ENCODE results near the gene ANGPTL4. TPM values are rescaled to one million over a fixed set of nuclear protein-coding genes. Genes with fewer than 3 reads are reported as not detected.

ANGPTL4 gene
- total RNA-seq, 4 donors from 2014 or later = 15.3 to 56.4 (median 19.1) TPM

- H3K27me3 ChIP-seq = no peaks in the 10 kb centered on the region
- H3K27ac ChIP-seq = no peak overlapping the region
- no peaks in the 10 kb centered on the region for H3K9me3 ChIP-seq
- H3K4me1 ChIP-seq = peaks cover 59% of the 10 kb centered on the region
- H3K4me3 ChIP-seq = no peak overlapping the region
- WGBS = 80% methylated on average over 4 of the region's 10 CpGs
- no peak for DNase-seq (ENCODE audit: low spot score in 2 of 2)
- TF ChIP-seq EP300 (IDR thresholded peaks at IDR 0.05) (no peak), POLR2AphosphoS5 (IDR thresholded peaks at IDR 0.05) (no peak), POLR2A (IDR thresholded peaks at IDR 0.05) (no peak)
- TF ChIP-seq, protein P1, sequence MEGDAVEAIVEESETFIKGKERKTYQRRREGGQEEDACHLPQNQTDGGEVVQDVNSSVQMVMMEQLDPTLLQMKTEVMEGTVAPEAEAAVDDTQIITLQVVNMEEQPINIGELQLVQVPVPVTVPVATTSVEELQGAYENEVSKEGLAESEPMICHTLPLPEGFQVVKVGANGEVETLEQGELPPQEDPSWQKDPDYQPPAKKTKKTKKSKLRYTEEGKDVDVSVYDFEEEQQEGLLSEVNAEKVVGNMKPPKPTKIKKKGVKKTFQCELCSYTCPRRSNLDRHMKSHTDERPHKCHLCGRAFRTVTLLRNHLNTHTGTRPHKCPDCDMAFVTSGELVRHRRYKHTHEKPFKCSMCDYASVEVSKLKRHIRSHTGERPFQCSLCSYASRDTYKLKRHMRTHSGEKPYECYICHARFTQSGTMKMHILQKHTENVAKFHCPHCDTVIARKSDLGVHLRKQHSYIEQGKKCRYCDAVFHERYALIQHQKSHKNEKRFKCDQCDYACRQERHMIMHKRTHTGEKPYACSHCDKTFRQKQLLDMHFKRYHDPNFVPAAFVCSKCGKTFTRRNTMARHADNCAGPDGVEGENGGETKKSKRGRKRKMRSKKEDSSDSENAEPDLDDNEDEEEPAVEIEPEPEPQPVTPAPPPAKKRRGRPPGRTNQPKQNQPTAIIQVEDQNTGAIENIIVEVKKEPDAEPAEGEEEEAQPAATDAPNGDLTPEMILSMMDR (IDR thresholded peaks at IDR 0.05) = no peak
- peaks cover 36% of the 10 kb centered on the region for H3K36me3 ChIP-seq
These were observed 33.9 kb downstream of the ANGPTL4 start for GRCh38 chr19:8397746-8398310.

DNA sequence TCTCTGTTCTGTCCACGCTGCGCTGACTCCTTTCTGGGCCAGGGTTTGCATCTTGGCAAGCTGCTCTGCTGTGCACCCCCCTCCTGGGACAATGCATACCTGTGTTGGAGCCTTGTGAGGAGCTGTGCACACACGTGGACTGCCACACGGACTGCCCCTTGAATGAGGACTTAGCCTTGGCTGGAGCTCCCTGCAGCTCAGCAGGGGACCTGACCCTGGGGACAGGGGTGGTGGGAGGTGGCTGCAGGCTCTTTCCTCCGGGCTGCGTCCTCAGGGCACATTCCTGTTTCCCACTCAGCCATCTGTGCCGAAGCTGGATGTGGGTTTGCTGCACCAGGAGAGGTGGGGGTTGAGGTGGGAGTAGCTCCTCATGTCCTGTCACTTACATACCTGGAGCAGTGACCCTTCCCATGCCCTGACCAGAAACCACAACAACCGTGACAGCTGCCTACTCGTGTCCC lies 34.4 kb downstream of the ANGPTL4 start:
- peaks cover 55% of the 10 kb centered on the region for H3K4me1 ChIP-seq
- DNase-seq (ENCODE audit: low spot score in 2 of 2) = no peak
- no peaks in the 10 kb centered on the region for H3K27me3 ChIP-seq
- no peak for TF ChIP-seq EP300 (IDR thresholded peaks at IDR 0.05)
- no peak for TF ChIP-seq POLR2A (IDR thresholded peaks at IDR 0.05)
- TF ChIP-seq, protein P1 (IDR thresholded peaks at IDR 0.05) = no peak
- TF ChIP-seq POLR2AphosphoS5 (IDR thresholded peaks at IDR 0.05) = no peak
- peaks cover 41% of the 10 kb centered on the region for H3K36me3 ChIP-seq
- no peak overlapping the region for H3K27ac ChIP-seq
- no peaks in the 10 kb centered on the region for H3K9me3 ChIP-seq
- 72% methylated on average over 9 of the region's 9 CpGs for WGBS
- H3K4me3 ChIP-seq = no peak overlapping the region

GRCh38 chr19:8399681-8400188 lies 35.8 kb downstream of the ANGPTL4 start:
- TF ChIP-seq EP300 (IDR thresholded peaks at IDR 0.05) = no peak
- TF ChIP-seq, protein P1 (IDR thresholded peaks at IDR 0.05) = no peak
- no peak for TF ChIP-seq POLR2AphosphoS5 (IDR thresholded peaks at IDR 0.05)
- TF ChIP-seq POLR2A (IDR thresholded peaks at IDR 0.05) = no peak
- DNase-seq (ENCODE audit: low spot score in 2 of 2) = no peak
- peaks cover 41% of the 10 kb centered on the region for H3K4me1 ChIP-seq
- 99% methylated on average over 14 of the region's 34 CpGs for WGBS
- no peaks in the 10 kb centered on the region for H3K9me3 ChIP-seq
- H3K36me3 ChIP-seq = peaks cover 55% of the 10 kb centered on the region
- no peak overlapping the region for H3K27ac ChIP-seq
- H3K4me3 ChIP-seq = no peak overlapping the region
- H3K27me3 ChIP-seq = no peaks in the 10 kb centered on the region

DNA sequence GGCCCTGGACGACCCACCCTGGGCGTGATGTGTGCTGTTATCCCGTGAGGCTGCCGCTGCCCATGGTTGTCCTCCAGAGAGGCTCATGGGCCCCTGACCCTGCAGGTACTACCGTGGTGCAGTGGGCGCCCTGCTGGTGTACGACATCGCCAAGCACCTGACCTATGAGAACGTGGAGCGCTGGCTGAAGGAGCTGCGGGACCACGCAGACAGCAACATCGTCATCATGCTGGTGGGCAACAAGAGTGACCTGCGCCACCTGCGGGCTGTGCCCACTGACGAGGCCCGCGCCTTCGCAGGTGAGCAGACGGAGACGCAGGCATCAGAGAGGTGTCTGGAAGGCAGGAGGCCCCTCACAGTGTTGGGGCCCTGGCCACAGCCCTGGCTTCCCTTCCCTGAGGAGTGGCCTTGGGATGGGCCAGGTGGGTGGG lies 38.0 kb downstream of the ANGPTL4 start:
- WGBS = 94% methylated on average over 21 of the region's 21 CpGs
- no peak overlapping the region for H3K4me3 ChIP-seq
- TF ChIP-seq POLR2A (IDR thresholded peaks at IDR 0.05) = no peak
- H3K9me3 ChIP-seq = no peaks in the 10 kb centered on the region
- no peaks in the 10 kb centered on the region for H3K27me3 ChIP-seq
- H3K27ac ChIP-seq = no peak overlapping the region
- H3K4me1 ChIP-seq = peaks cover 19% of the 10 kb centered on the region
- peaks cover 64% of the 10 kb centered on the region for H3K36me3 ChIP-seq
- no peak for DNase-seq (ENCODE audit: low spot score in 2 of 2)

- TF ChIP-seq POLR2AphosphoS5 (IDR thresholded peaks at IDR 0.05) = no peak
- Histone ChIP-seq H3K4me3 (no peak overlapping the region), H3K27ac (no peak overlapping the region), H3K27me3 (no peaks in the 10 kb centered on the region), H3K4me1 (peaks cover 6% of the 10 kb centered on the region), H3K36me3 (peaks cover 64% of the 10 kb centered on the region), H3K9me3 (no peaks in the 10 kb centered on the region)
- 98% methylated on average over 8 of the region's 44 CpGs for WGBS
- no peak for DNase-seq (ENCODE audit: low spot score in 2 of 2)
These were observed 39.3 kb downstream of the ANGPTL4 start for GRCh38 chr19:8403098-8403819.

DNA sequence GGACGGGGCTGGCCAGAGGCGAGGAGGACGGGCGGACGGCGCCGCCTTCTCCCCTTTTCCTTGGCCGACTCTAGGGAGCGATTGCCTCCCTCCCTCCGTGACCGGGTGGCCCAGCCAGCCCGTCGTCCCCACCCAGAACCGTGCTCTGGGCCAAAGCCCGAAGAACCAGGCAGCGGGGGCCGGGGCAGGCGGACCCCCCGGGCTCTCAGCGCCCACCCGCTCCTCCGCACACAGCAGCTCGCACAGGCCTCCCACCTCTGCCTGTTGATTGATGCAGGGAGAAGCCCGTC lies 39.8 kb downstream of the ANGPTL4 start:
- H3K4me3 ChIP-seq = no peak overlapping the region
- TF ChIP-seq POLR2AphosphoS5 (IDR thresholded peaks at IDR 0.05) (no peak), EP300 (IDR thresholded peaks at IDR 0.05) (no peak)
- no peak overlapping the region for H3K27ac ChIP-seq
- H3K27me3 ChIP-seq = no peaks in the 10 kb centered on the region
- no peak for DNase-seq (ENCODE audit: low spot score in 2 of 2)
- WGBS = 83% methylated on average over 15 of the region's 24 CpGs
- H3K9me3 ChIP-seq = no peaks in the 10 kb centered on the region
- H3K36me3 ChIP-seq = peaks cover 61% of the 10 kb centered on the region
- peaks cover 5% of the 10 kb centered on the region for H3K4me1 ChIP-seq
